ENCODE results near the gene ZNF445.

DNA sequence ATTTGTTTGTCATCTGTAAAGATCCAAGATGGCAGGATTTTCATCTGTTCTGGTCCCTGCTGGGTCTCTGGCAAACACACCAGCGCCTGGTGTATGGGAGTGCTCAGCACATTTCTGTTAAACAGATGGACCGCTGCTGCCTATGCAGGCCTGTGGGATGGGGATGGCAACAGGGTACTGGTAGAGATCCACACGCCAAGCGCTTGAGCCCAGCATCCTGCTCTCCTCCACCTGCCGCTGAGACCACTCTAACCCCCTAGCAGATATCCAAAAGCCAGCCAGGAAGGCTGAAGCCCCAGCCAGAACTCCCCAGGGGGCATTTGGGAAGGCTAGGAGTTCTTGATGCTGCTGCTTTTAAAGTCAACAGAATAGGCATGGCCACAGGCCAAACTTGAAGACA lies 31.7 kb downstream of the ZNF445 start:
- TF ChIP-seq CEBPG (CRISPR knock-in tag; IDR thresholded peaks at IDR 0.05) (no peak), CEBPG (tag; conservative IDR thresholded peaks at IDR 0.05 in 1 of 2, IDR thresholded peaks at IDR 0.05 in 1 of 2) (no peak), NR2C2 (CRISPR knock-in tag; IDR thresholded peaks at IDR 0.05) (no peak), NR2C2 (tag; IDR thresholded peaks at IDR 0.05) (no peak), POLR2A (conservative IDR thresholded peaks at IDR 0.05) (no peak)
- TF ChIP-seq, protein P1, sequence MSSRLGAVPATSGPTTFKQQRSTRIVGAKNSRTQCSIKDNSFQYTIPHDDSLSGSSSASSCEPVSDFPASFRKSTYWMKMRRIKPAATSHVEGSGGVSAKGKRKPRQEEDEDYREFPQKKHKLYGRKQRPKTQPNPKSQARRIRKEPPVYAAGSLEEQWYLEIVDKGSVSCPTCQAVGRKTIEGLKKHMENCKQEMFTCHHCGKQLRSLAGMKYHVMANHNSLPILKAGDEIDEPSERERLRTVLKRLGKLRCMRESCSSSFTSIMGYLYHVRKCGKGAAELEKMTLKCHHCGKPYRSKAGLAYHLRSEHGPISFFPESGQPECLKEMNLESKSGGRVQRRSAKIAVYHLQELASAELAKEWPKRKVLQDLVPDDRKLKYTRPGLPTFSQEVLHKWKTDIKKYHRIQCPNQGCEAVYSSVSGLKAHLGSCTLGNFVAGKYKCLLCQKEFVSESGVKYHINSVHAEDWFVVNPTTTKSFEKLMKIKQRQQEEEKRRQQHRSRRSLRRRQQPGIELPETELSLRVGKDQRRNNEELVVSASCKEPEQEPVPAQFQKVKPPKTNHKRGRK (tag; IDR thresholded peaks at IDR 0.05): no peak

Data from K562 (cell line).